Activated B cell treated with CpG ODN at 0.5 μM for 24 hours (primary cell): ENCODE data around the gene MZB1. TPM values are rescaled to one million over a fixed set of nuclear protein-coding genes. Genes with fewer than 3 reads are reported as not detected.
"Not testable (repeated sequence)": the region's sequence is repeated elsewhere in the genome, so short reads cannot be mapped to it uniquely, and the experiment has no call there.

ENCODE experiments used
- ATAC-seq: fragments of 200-7000 bp; cut with Tn5 transposase; one replicate; pipeline ENCODE4 v1.10.0; 2021; ENCODE audit warnings: low read depth, mild to moderate bottlenecking, moderate library complexity
- CTCF ChIA-PET: fragments of 350-600 bp; sonication (Branson Sonifier 250); formaldehyde crosslinking; loops from one replicate; lab custom pipeline; 2021; ENCODE audit warnings: antibody characterized with exemption; lab: Charles Lee
- POLR2A ChIA-PET: fragments of 350-600 bp; sonication (Branson Sonifier 250); formaldehyde crosslinking; loops from one replicate; lab custom pipeline; 2021; ENCODE audit warnings: antibody characterized with exemption; lab: Charles Lee
- DNase-seq: peaks from one replicate; pipeline ENCODE4 v3.0.0; 2022
- H3K27ac Mint-ChIP-seq: one replicate; pipeline ENCODE4 v1.8.0; 2020; ENCODE audit warnings: mixed read lengths
- H3K27me3 Mint-ChIP-seq: one replicate; pipeline ENCODE4 v1.8.0; 2021; ENCODE audit warnings: mixed read lengths
- H3K36me3 Mint-ChIP-seq: one replicate; pipeline ENCODE4 v1.8.0; 2021; ENCODE audit warnings: low read depth, mixed read lengths
- H3K4me1 Mint-ChIP-seq: one replicate; pipeline ENCODE4 v1.8.0; 2021; ENCODE audit warnings: mixed read lengths
- H3K4me3 Mint-ChIP-seq: one replicate; pipeline ENCODE4 v1.8.0; 2020; ENCODE audit warnings: mild to moderate bottlenecking, mixed read lengths
- H3K9me3 Mint-ChIP-seq: one replicate; pipeline ENCODE4 v1.8.0; 2020; ENCODE audit warnings: mixed read lengths
- intact Hi-C: fragments of 100-400 bp; cut with micrococcal nuclease; formaldehyde crosslinking; loops from one replicate; pipeline ENCODE4 v1.15.1; 2024
- total RNA-seq: library from RNA; stranded (reverse); gene quantifications from 2 replicates; pipeline ENCODE4 v1.2.3, GENCODE V29; 2022
- TF ChIP-seq, protein P1 (sequence below): fragments of 200-600 bp; IDR thresholded peaks from one replicate; pipeline ENCODE4 v1.8.0; 2022; ENCODE audit warnings: antibody characterized with exemption, mild to moderate bottlenecking

The MZB1 gene
- total RNA-seq, 1 donor from 2014 or later = 47.1 TPM

DNA sequence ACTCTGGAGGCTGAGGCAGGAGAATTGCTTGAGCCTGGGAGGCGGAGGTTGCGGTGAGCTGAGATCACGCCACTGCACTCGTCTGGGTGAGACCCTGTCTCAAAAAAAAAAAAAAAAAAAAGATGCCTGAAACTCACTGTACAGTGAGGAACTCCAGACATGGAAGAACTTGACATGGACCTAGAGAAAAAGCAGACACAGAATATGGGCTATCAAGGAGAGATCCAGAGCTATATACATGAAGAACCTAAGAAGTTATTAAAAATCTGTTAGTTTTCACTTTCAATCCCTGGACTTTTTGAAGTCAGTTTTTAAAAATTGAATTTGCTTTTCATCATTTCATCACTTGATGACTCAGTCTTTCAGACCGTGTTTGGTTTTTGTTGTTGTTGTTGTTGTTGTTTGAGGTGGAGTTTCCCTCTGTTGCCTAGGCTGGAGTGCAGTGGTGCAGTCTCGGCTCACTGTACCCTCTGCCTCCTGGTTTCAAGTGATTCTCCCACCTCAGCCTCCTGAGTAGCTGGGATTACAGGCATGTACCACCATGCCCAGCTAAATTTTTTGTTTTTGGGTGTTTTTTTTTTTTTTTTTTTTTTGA lies 27.8 kb downstream of the MZB1 start:
- DNase-seq (no peak), ATAC-seq (no peak)
- H3K4me1 Mint-ChIP-seq = peaks cover 10% of the 10 kb centered on the region
- CTCF ChIA-PET = no interaction called here
- H3K36me3 Mint-ChIP-seq = peaks cover 54% of the 10 kb centered on the region
- H3K9me3 Mint-ChIP-seq = no peaks in the 10 kb centered on the region
- H3K27ac Mint-ChIP-seq = no peak overlapping the region
- intact Hi-C loops = no loop called here
- TF ChIP-seq, protein P1, sequence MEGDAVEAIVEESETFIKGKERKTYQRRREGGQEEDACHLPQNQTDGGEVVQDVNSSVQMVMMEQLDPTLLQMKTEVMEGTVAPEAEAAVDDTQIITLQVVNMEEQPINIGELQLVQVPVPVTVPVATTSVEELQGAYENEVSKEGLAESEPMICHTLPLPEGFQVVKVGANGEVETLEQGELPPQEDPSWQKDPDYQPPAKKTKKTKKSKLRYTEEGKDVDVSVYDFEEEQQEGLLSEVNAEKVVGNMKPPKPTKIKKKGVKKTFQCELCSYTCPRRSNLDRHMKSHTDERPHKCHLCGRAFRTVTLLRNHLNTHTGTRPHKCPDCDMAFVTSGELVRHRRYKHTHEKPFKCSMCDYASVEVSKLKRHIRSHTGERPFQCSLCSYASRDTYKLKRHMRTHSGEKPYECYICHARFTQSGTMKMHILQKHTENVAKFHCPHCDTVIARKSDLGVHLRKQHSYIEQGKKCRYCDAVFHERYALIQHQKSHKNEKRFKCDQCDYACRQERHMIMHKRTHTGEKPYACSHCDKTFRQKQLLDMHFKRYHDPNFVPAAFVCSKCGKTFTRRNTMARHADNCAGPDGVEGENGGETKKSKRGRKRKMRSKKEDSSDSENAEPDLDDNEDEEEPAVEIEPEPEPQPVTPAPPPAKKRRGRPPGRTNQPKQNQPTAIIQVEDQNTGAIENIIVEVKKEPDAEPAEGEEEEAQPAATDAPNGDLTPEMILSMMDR = no peak
- POLR2A ChIA-PET = interaction anchor here (0.6 to 0.7 kb wide), 3 partner anchors 26 to 88 kb away, joined by 7 to 8 read pairs (median 7); partner anchors contain the start of gene SPATA24
- H3K27me3 Mint-ChIP-seq = no peaks in the 10 kb centered on the region
- H3K4me3 Mint-ChIP-seq = no peak overlapping the region

DNA sequence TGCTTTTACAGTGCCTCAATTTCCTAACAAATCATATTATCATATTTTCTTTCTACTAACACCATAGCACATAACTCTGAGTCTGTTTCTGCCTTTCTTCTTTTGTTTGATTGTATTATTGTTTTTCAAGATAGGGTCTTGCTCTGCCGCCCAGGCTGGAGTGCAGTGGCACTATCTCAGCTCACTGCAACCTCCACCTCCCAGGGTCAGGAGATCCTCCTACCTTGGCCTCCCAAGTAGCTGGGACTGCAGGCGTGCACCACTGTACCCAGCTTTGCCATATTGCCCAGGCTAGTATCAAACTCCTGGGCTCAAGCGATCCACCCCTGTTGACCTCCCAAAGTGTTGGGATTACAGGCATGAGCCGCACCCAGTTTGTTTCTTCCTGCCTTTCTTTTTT lies 29.3 kb downstream of the MZB1 start:
- TF ChIP-seq, protein P1 = no peak
- Mint-ChIP-seq H3K4me1 (peaks cover 14% of the 10 kb centered on the region), H3K27ac (no peak overlapping the region), H3K27me3 (no peaks in the 10 kb centered on the region), H3K4me3 (no peak overlapping the region), H3K36me3 (peaks cover 44% of the 10 kb centered on the region), H3K9me3 (no peaks in the 10 kb centered on the region)
- intact Hi-C loops = no loop called here
- ATAC-seq (no peak), DNase-seq (no peak)
- ChIA-PET CTCF (no interaction called here), POLR2A (interaction anchor here (0.6 to 0.7 kb wide), 2 partner anchors 83 to 1648 kb away, joined by 4 to 6 read pairs; no protein-coding TSS in a partner anchor)

DNA sequence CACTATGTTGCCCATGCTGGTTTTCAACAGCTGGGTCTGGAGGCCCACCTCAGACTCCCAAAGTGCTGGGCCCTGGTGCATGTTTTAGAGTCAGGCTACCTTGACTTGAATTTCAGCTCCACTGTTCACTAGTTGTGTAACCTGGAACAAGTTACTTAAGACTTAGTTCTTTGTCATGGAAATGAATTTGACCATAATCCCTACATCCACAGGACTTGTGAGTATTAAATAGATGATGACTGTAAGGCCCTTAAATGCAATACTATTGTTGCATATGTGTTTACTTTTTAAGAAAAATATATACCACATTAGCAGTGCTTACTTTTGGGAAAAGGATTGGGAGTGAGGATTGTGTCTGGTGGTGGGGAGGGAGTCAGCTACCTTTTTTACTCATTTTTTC lies 31.6 kb downstream of the MZB1 start:
- H3K4me3 Mint-ChIP-seq = no peak overlapping the region
- TF ChIP-seq, protein P1 = no peak
- ChIA-PET POLR2A (interaction anchor here (1.4 kb wide), 1 partner anchor 16 kb away, joined by 3 read pairs; no protein-coding TSS in a partner anchor), CTCF (interaction anchor here (0.9 kb wide), 1 partner anchor 14 kb away, joined by 3 read pairs; no protein-coding TSS in a partner anchor)
- no peaks in the 10 kb centered on the region for H3K9me3 Mint-ChIP-seq
- no peak for ATAC-seq
- no peaks in the 10 kb centered on the region for H3K27me3 Mint-ChIP-seq
- no peak overlapping the region for H3K27ac Mint-ChIP-seq
- H3K4me1 Mint-ChIP-seq = peaks cover 22% of the 10 kb centered on the region
- intact Hi-C loops = no loop called here
- H3K36me3 Mint-ChIP-seq = peaks cover 39% of the 10 kb centered on the region
- no peak for DNase-seq

DNA sequence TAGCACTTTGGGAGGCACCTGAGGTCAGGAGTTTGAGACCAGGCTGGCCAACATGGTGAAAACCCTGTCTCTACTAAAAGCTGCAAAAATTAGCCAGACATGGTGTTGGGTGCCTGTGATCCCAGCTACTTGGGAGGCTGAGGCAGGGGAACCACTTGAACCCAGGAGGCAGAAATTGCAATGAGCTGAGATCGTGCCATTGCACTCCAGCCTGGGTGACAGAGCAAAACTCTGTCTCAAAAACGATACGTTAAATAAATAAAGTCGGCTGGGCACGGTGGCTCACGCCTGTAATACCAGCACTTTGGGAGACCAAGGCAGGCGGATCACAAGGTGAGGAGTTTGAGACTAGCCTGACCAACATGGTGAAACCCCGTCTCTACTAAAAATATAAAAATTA lies 33.8 kb downstream of the MZB1 start:
- DNase-seq, H3K27me3 Mint-ChIP-seq, H3K9me3 Mint-ChIP-seq, CTCF ChIA-PET, ATAC-seq, intact Hi-C loops, H3K4me3 Mint-ChIP-seq, POLR2A ChIA-PET, H3K27ac Mint-ChIP-seq: not testable (repeated sequence)
- peaks cover 46% of the 10 kb centered on the region for H3K36me3 Mint-ChIP-seq
- peaks cover 28% of the 10 kb centered on the region for H3K4me1 Mint-ChIP-seq

DNA sequence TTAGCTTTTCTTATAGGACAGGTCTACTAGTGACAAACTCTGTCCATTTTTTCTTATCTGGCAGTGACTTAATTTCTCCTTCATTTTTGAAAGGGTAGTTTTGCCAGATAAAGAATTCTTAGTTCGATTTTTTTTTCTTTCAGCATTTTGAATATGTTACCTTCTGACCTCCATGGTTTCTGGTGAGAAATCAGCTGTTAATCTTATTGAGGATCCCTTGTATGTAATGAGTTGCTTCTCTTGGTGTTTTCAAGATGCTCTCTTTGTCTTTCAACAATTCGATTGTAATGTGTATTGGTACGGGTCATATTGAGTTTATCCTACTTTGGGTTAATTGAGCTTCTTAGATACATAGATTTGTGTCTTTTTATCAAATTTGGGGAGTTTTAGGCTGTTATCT lies 35.5 kb downstream of the MZB1 start:
- Mint-ChIP-seq H3K27me3 (no peaks in the 10 kb centered on the region), H3K4me3 (no peak overlapping the region), H3K27ac (no peak overlapping the region), H3K4me1 (peaks cover 32% of the 10 kb centered on the region), H3K36me3 (peaks cover 43% of the 10 kb centered on the region), H3K9me3 (no peaks in the 10 kb centered on the region)
- ATAC-seq (no peak), DNase-seq (no peak)
- intact Hi-C loops = no loop called here
- POLR2A ChIA-PET = interaction anchor here (0.6 to 1.1 kb wide), 2 partner anchors 12 to 81 kb away, joined by 3 to 10 read pairs; partner anchors contain the start of gene PAIP2
- TF ChIP-seq, protein P1 = no peak
- CTCF ChIA-PET = interaction anchor here (1.5 kb wide), 1 partner anchor 10 kb away, joined by 3 read pairs; no protein-coding TSS in a partner anchor

DNA sequence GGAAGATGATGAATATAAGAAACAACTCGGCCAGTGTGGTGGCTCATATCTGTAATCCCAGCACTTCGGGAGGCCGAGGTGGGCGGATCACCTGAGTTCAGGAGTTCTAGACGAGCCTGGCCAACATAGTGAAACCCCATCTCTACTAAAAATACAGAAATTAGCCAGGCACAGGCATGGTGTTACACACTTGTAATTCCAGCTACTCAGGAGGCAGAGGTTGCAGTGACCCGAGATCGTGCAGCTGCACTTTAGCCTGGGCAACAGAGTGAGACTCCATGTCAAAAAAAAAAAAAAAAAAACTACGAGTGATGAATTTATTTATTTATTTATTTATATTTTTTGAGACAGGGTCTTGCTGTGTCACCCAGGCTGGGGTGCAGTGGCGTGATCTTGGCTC lies 41.9 kb downstream of the MZB1 start:
- H3K9me3 Mint-ChIP-seq, H3K4me3 Mint-ChIP-seq, H3K27ac Mint-ChIP-seq, H3K27me3 Mint-ChIP-seq, ATAC-seq, DNase-seq, intact Hi-C loops: not testable (repeated sequence)
- H3K36me3 Mint-ChIP-seq = peaks cover 38% of the 10 kb centered on the region
- peaks cover 58% of the 10 kb centered on the region for H3K4me1 Mint-ChIP-seq
- CTCF ChIA-PET = interaction anchor here (0.6 kb wide), 1 partner anchor 574 kb away, joined by 3 read pairs; no protein-coding TSS in a partner anchor
- POLR2A ChIA-PET = interaction anchor here (0.6 to 1.9 kb wide), 5 partner anchors 18 to 74 kb away, joined by 4 to 9 read pairs (median 4); no protein-coding TSS in a partner anchor

DNA sequence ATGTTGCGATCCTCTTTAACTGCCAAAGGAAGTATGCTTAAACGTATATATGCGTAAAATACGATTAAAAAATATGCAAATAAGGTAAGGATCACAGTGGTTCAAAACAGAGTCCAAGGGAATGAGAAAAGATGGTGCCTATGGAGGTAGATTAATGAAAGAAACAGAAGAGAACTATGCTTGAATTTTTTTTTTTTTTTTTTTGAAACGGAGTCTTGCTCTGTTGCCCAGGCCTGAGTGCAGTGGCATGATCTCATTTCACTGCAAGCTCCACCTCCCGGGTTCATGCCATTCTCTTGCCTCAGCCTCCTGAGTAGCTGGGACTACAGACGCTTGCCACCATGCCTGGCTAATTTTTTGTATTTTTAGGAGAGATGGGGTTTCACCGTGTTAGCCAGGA lies 44.3 kb downstream of the MZB1 start:
- ATAC-seq, H3K27me3 Mint-ChIP-seq, intact Hi-C loops, H3K9me3 Mint-ChIP-seq, DNase-seq, H3K4me3 Mint-ChIP-seq, CTCF ChIA-PET, H3K27ac Mint-ChIP-seq: not testable (repeated sequence)
- Mint-ChIP-seq H3K4me1 (peaks cover 74% of the 10 kb centered on the region), H3K36me3 (peaks cover 40% of the 10 kb centered on the region)
- POLR2A ChIA-PET = interaction anchor here (0.7 to 1.5 kb wide), 2 partner anchors 52 to 992 kb away, joined by 5 read pairs; partner anchors contain the start of gene MATR3
